Measurements from ENCODE around the gene SMIM44.

SMIM44 gene

DNA sequence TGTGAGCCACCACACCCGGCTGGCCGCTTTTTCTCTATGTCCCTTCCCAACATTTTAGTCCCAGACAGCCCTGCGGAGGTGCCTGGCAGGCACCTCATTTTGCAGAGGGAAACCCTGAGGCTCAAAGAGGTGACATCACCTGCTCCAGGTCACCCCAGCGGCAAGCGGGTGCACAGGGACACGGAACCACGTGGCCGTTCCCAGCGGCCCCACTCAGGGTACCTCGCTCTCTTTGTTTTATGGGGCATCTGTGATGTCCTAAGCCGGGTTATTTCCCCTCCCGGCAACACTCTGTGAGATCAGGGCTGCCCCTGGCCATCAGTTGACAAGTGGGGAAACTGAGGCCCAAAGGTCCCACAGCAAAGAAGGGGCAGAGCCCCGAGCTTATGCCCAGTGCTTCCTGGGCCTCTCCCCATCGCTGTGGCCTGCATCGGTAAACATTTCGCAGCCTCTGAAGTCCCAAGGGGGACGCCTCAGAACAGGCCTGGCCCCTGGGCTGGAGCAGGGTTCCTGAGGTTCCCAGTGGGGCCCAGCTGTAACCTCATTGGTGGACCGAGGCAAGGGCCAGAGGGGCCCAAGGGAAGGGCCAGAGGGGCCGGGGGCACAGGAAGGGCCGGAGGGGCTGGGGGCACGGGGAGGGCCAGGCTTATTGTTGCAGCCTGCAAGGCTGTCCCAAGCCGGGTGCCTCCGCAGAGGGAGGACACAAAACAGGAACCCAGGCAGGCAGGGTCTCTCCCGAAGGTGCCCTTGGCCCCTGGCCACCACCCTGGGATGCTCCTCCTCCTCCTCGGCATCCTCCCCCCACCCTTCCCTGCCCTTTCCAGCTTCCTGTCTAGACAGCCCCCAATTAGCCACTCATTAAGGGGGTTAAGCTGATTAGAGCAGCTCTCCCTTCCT, 41.9 kb downstream of the SMIM44 start:
- Histone ChIP-seq H3K9me3 (replicated peaks; ENCODE audit: insufficient read depth, low read length) (no peaks in the 10 kb centered on the region), H3F3A (ENCODE audit: insufficient read depth, low read length) (no peaks in the 10 kb centered on the region), H2AFZ (ENCODE audit: low read length) (no peak overlapping the region), H4K20me1 (ENCODE audit: insufficient read depth, low read length) (no peaks in the 10 kb centered on the region), H3K27ac (ENCODE audit: low read length) (no peak overlapping the region), H3K36me3 (replicated peaks; ENCODE audit: insufficient read depth, low read length) (no peaks in the 10 kb centered on the region), H3K27me3 (replicated peaks; ENCODE audit: insufficient read depth, low read length) (peaks cover 80% of the 10 kb centered on the region), H3K79me2 (ENCODE audit: low read length) (no peaks in the 10 kb centered on the region), H3K4me2 (ENCODE audit: low read depth, low read length) (no peak overlapping the region), H3K9ac (ENCODE audit: low read length) (no peak overlapping the region), H3K4me1 (ENCODE audit: low read length) (no peaks in the 10 kb centered on the region), H3K4me3 (ENCODE audit: low read length) (no peak overlapping the region), H3K9me2 (replicated peaks; ENCODE audit: insufficient read depth, low read length) (no peaks in the 10 kb centered on the region)
- DNase-seq, result no peak
- TF ChIP-seq EZH2 (optimal IDR thresholded peaks at IDR 0.05; ENCODE audit: low read depth, low read length), result no peak
- no peak for TF ChIP-seq EZH2phosphoT487 (IDR thresholded peaks at IDR 0.05; ENCODE audit: low read length)
- TF ChIP-seq, protein P1, sequence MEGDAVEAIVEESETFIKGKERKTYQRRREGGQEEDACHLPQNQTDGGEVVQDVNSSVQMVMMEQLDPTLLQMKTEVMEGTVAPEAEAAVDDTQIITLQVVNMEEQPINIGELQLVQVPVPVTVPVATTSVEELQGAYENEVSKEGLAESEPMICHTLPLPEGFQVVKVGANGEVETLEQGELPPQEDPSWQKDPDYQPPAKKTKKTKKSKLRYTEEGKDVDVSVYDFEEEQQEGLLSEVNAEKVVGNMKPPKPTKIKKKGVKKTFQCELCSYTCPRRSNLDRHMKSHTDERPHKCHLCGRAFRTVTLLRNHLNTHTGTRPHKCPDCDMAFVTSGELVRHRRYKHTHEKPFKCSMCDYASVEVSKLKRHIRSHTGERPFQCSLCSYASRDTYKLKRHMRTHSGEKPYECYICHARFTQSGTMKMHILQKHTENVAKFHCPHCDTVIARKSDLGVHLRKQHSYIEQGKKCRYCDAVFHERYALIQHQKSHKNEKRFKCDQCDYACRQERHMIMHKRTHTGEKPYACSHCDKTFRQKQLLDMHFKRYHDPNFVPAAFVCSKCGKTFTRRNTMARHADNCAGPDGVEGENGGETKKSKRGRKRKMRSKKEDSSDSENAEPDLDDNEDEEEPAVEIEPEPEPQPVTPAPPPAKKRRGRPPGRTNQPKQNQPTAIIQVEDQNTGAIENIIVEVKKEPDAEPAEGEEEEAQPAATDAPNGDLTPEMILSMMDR (IDR thresholded peaks at IDR 0.05; ENCODE audit: low read length), result no peak

DNA sequence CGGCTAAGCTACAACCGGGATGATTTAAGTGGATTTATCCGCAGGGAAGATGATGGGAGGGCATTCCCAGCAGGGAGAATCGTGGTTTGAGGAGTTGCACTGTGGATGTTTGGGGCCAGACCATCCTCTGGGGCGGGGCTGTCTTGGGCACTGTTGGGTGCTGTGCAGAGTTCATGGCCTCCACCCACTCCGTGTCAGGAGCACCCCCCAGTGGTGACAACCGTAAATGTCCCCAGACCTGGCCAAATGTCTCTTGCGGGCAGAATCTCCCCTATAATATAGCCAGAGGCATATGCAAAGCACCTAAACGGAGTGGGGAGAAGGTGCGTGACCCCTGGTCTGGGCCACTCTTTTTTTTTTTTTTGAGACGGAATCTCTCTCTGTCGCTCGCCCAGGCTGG, 43.2 kb downstream of the SMIM44 start:
- no peak overlapping the region for H3K4me3 ChIP-seq (ENCODE audit: low read length)

DNA sequence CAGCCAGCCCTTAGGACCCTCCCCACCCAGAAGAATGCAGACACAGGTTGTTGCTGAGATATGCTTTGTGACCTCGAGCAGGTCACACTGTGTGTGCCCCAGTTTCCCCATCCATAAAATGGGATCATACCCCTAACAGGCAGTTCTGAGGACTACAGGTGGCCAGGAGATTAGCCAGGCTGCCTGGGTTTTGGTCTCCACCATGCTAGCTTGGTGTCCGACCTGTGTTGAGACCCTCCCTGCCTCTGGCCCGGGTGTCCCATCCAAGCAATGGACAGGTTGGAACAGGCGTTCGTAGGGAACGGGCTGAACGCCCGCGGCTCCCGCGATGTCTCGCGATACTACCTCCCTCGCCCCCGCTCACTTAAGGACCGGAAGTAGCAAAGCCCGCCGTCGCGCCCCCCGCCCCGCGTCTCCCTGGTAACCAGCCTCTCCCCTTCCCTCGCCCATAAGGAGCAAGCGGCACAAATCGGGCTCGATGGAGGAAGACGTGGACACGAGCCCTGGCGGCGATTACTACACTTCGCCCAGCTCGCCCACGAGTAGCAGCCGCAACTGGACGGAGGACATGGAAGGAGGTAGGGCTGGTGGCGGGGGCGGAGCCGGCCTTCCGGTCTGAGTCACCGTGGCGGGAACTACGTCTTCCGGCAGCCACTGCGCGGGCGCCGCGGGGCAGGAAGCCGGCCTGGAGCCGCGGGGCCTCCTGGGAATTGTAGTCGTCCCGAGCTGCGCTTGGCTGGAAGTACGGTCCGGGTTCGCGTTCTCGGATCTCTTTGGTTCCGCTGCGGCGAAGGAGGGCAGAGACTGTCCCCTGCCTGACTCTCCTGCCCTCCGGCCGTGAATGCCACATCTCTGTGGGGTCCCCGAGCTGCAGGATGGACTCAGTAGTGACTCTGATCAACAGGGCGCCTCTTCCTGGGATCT, 48.3 kb downstream of the SMIM44 start:
- H3K79me2 ChIP-seq (ENCODE audit: low read length), result no peaks in the 10 kb centered on the region
- peak overlapping the region; percentile 99 for H3K4me2 ChIP-seq (ENCODE audit: low read depth, low read length)
- peak overlapping the region; percentile 100 for H2AFZ ChIP-seq (ENCODE audit: low read length)
- H3K9me2 ChIP-seq (replicated peaks; ENCODE audit: insufficient read depth, low read length), result no peaks in the 10 kb centered on the region
- H3K27ac ChIP-seq (ENCODE audit: low read length), result peak overlapping the region; percentile 37; the same call in 1 of the 2 replicates
- peaks cover 4% of the 10 kb centered on the region for H3K4me1 ChIP-seq (ENCODE audit: low read length)
- peak; percentile 98 for DNase-seq
- no peaks in the 10 kb centered on the region for H3K36me3 ChIP-seq (replicated peaks; ENCODE audit: insufficient read depth, low read length)
- H3K27me3 ChIP-seq (replicated peaks; ENCODE audit: insufficient read depth, low read length), result peaks cover 61% of the 10 kb centered on the region
- peaks cover 1% of the 10 kb centered on the region; the same call in 1 of the 2 replicates for H3F3A ChIP-seq (ENCODE audit: insufficient read depth, low read length)
- H3K9me3 ChIP-seq (replicated peaks; ENCODE audit: insufficient read depth, low read length), result no peaks in the 10 kb centered on the region
- peak overlapping the region; percentile 92 for H3K4me3 ChIP-seq (ENCODE audit: low read length)
- TF ChIP-seq EZH2 (optimal IDR thresholded peaks at IDR 0.05; ENCODE audit: low read depth, low read length) (no peak), EZH2phosphoT487 (IDR thresholded peaks at IDR 0.05; ENCODE audit: low read length) (no peak)
- TF ChIP-seq, protein P1 (IDR thresholded peaks at IDR 0.05; ENCODE audit: low read length), result no peak
- peak overlapping the region; percentile 78 for H3K9ac ChIP-seq (ENCODE audit: low read length)
- no peaks in the 10 kb centered on the region for H4K20me1 ChIP-seq (ENCODE audit: insufficient read depth, low read length)

More for the DNA sequence above, 43.2 kb downstream of the SMIM44 start:
- Histone ChIP-seq H3K27me3 (replicated peaks; ENCODE audit: insufficient read depth, low read length) (peaks cover 67% of the 10 kb centered on the region), H3K79me2 (ENCODE audit: low read length) (no peaks in the 10 kb centered on the region), H3K27ac (ENCODE audit: low read length) (no peak overlapping the region), H3K36me3 (replicated peaks; ENCODE audit: insufficient read depth, low read length) (no peaks in the 10 kb centered on the region), H3F3A (ENCODE audit: insufficient read depth, low read length) (no peaks in the 10 kb centered on the region), H3K9me2 (replicated peaks; ENCODE audit: insufficient read depth, low read length) (no peaks in the 10 kb centered on the region), H3K9me3 (replicated peaks; ENCODE audit: insufficient read depth, low read length) (no peaks in the 10 kb centered on the region), H4K20me1 (ENCODE audit: insufficient read depth, low read length) (no peaks in the 10 kb centered on the region), H2AFZ (ENCODE audit: low read length) (no peak overlapping the region), H3K4me2 (ENCODE audit: low read depth, low read length) (no peak overlapping the region), H3K4me1 (ENCODE audit: low read length) (no peaks in the 10 kb centered on the region), H3K9ac (ENCODE audit: low read length) (no peak overlapping the region)
- TF ChIP-seq, protein P1 (IDR thresholded peaks at IDR 0.05; ENCODE audit: low read length), result peak; percentile 57
- TF ChIP-seq EZH2phosphoT487 (IDR thresholded peaks at IDR 0.05; ENCODE audit: low read length), result no peak
- no peak for TF ChIP-seq EZH2 (optimal IDR thresholded peaks at IDR 0.05; ENCODE audit: low read depth, low read length)
- peak; percentile 45 for DNase-seq
